ENCODE measurements around the gene GALNT18. TPM values are rescaled to one million over a fixed set of nuclear protein-coding genes. Genes with fewer than 3 reads are reported as not detected.

The GALNT18 gene
- total RNA-seq, 1 donor from 2014 or later, result 22.1 TPM

DNA sequence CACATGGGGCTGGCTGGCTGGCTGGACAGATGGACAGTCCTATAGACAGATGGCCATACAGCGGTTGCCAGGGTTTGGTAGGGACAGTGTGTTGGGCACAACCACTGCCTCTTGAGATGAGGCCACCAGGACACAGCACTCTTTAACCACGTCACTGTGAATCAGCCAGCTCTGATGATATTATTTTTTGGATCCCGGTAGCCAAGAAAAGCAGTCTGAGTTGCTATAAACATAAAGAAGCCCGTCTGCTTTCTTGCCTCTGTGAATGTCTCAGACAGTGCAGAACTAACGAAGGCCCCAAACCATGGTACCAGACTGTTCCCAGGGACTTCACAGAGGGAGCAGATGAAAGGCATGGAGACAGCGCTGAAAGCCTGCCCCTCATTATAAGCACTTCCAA lies 152.9 kb downstream of the GALNT18 start:
- H3K4me3 ChIP-seq, result no peak overlapping the region
- H3K9me3 ChIP-seq, result no peaks in the 10 kb centered on the region
- no peaks in the 10 kb centered on the region for H3K36me3 ChIP-seq
- intact Hi-C loops (cut with DNase I), result no loop called here
- DNase-seq (ENCODE audit: extremely low spot score in 2 of 2), result no peak
- no peak overlapping the region for H3K27ac ChIP-seq
- TF ChIP-seq POLR2A (IDR thresholded peaks at IDR 0.05), result no peak
- TF ChIP-seq POLR2AphosphoS5 (IDR thresholded peaks at IDR 0.05; ENCODE audit: insufficient read depth in 1 of 2, low read depth in 1 of 2), result no peak
- TF ChIP-seq, protein P1, sequence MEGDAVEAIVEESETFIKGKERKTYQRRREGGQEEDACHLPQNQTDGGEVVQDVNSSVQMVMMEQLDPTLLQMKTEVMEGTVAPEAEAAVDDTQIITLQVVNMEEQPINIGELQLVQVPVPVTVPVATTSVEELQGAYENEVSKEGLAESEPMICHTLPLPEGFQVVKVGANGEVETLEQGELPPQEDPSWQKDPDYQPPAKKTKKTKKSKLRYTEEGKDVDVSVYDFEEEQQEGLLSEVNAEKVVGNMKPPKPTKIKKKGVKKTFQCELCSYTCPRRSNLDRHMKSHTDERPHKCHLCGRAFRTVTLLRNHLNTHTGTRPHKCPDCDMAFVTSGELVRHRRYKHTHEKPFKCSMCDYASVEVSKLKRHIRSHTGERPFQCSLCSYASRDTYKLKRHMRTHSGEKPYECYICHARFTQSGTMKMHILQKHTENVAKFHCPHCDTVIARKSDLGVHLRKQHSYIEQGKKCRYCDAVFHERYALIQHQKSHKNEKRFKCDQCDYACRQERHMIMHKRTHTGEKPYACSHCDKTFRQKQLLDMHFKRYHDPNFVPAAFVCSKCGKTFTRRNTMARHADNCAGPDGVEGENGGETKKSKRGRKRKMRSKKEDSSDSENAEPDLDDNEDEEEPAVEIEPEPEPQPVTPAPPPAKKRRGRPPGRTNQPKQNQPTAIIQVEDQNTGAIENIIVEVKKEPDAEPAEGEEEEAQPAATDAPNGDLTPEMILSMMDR (IDR thresholded peaks at IDR 0.05), result no peak
- H3K4me1 ChIP-seq, result peaks cover under 1% of the 10 kb centered on the region
- no peaks in the 10 kb centered on the region for H3K27me3 ChIP-seq

DNA sequence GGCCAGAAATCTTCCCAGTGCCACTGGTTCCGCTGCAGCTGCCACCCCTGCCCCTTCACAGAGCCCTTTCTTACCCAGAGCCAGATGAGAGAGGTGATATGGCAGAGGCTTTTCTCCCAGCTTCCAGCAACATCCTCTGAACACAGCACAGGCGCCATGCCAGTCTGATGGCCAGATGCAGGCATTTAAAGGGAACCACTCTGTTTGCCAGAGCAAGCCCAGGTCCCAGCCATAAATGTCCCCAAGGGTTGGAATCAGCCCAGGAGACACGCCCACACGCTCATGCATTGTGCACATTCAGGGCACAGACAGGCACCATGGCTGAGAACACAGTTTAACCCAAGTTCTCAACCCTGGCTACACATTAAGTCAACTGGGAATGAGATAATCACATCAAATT lies 154.5 kb downstream of the GALNT18 start:
- no peaks in the 10 kb centered on the region for H3K9me3 ChIP-seq
- no peak overlapping the region for H3K27ac ChIP-seq
- no peaks in the 10 kb centered on the region for H3K27me3 ChIP-seq
- intact Hi-C loops (cut with DNase I), result no loop called here
- no peak for TF ChIP-seq POLR2AphosphoS5 (IDR thresholded peaks at IDR 0.05; ENCODE audit: insufficient read depth in 1 of 2, low read depth in 1 of 2)
- TF ChIP-seq POLR2A (IDR thresholded peaks at IDR 0.05), result no peak
- TF ChIP-seq, protein P1 (IDR thresholded peaks at IDR 0.05), result no peak
- peaks cover 11% of the 10 kb centered on the region for H3K4me1 ChIP-seq
- no peak overlapping the region for H3K4me3 ChIP-seq
- no peaks in the 10 kb centered on the region for H3K36me3 ChIP-seq
- DNase-seq (ENCODE audit: extremely low spot score in 2 of 2), result no peak

DNA sequence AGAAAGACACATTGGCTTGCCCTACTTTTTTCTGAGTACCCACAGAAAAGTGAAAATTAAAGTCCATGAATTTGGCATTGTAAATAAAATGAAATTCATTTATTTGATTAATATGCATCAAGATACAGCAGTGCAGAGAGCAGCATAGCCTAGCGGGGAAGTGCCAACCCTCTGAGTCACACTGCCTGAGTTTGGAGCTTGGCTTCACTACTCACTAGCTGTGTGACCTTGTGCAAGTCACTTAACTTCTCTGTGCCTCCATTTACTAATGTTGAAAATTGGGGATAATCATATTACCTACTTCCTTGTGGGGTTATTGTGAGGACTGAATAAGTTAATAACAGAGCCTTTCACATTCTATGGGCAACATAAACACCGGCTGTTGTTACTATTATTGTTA lies 157.2 kb downstream of the GALNT18 start:
- Histone ChIP-seq H3K4me1 (peaks cover 11% of the 10 kb centered on the region), H3K36me3 (no peaks in the 10 kb centered on the region), H3K27me3 (no peaks in the 10 kb centered on the region), H3K27ac (no peak overlapping the region), H3K4me3 (no peak overlapping the region), H3K9me3 (no peaks in the 10 kb centered on the region)
- intact Hi-C loops (cut with DNase I), result no loop called here
- TF ChIP-seq, protein P1 (IDR thresholded peaks at IDR 0.05), result no peak
- no peak for TF ChIP-seq POLR2A (IDR thresholded peaks at IDR 0.05)
- TF ChIP-seq POLR2AphosphoS5 (IDR thresholded peaks at IDR 0.05; ENCODE audit: insufficient read depth in 1 of 2, low read depth in 1 of 2), result no peak
- DNase-seq (ENCODE audit: extremely low spot score in 2 of 2), result no peak

DNA sequence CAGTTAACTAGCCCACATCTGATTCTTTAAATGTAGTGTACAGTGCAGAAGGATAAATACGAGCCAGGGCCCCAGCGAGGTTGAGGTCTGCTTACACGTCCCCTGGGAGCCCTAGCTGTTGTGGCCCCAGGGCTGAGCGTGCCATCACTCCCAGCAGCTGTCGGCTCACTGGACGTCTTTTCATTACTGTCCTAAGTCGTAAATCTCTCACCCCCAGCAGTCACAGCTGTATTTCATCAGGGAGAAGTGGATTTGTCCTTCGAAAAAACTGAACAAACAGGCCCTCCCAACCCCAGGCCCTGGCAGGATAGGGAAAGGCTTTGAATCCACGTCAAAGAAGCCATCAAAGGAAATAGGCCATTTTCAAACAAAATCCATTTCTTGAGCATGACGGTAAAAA lies 158.4 kb downstream of the GALNT18 start:
- H3K36me3 ChIP-seq, result no peaks in the 10 kb centered on the region
- H3K27me3 ChIP-seq, result no peaks in the 10 kb centered on the region
- no peak overlapping the region for H3K4me3 ChIP-seq
- DNase-seq (ENCODE audit: extremely low spot score in 2 of 2), result no peak
- no peak for TF ChIP-seq POLR2AphosphoS5 (IDR thresholded peaks at IDR 0.05; ENCODE audit: insufficient read depth in 1 of 2, low read depth in 1 of 2)
- TF ChIP-seq, protein P1 (IDR thresholded peaks at IDR 0.05), result no peak
- TF ChIP-seq POLR2A (IDR thresholded peaks at IDR 0.05), result no peak
- intact Hi-C loops (cut with DNase I), result no loop called here
- H3K27ac ChIP-seq, result no peak overlapping the region
- H3K4me1 ChIP-seq, result peaks cover 11% of the 10 kb centered on the region
- H3K9me3 ChIP-seq, result no peaks in the 10 kb centered on the region

DNA sequence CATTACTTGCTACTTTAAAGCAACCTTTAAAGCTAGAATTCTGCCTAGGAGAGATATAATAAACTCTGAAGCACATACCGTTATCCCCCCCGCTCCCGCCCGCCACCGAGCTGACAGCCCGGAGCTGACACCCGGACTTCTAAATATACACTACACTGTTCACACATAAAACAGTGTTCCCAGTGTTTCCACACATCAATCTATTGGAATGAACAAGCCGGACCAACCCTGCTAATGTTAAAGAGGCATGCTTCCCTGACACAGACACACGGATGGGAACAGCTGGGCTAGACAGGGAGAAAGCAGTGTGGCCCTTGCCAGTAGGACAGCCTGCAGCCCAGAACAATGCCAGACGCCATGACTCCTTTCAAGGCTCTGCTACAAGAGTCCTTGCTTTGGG lies 160.3 kb downstream of the GALNT18 start:
- Histone ChIP-seq H3K36me3 (no peaks in the 10 kb centered on the region), H3K4me3 (no peak overlapping the region), H3K9me3 (no peaks in the 10 kb centered on the region), H3K4me1 (peaks cover 11% of the 10 kb centered on the region), H3K27ac (no peak overlapping the region), H3K27me3 (no peaks in the 10 kb centered on the region)
- intact Hi-C loops (cut with DNase I), result no loop called here
- no peak for DNase-seq (ENCODE audit: extremely low spot score in 2 of 2)
- TF ChIP-seq POLR2AphosphoS5 (IDR thresholded peaks at IDR 0.05; ENCODE audit: insufficient read depth in 1 of 2, low read depth in 1 of 2) (no peak), POLR2A (IDR thresholded peaks at IDR 0.05) (no peak)
- TF ChIP-seq, protein P1 (IDR thresholded peaks at IDR 0.05), result no peak
